AML-193 (cell line): ENCODE data around the gene OR13A1.
"Not testable (repeated sequence)": the region's sequence is repeated elsewhere in the genome, so short reads cannot be mapped to it uniquely, and the experiment has no call there.

ENCODE experiments used
- DNase-seq, 2 experiments: peaks; one replicate each; lab custom pipeline; 2025; lab: John Stamatoyannopoulos, UW

OR13A1 gene

GRCh38 chr10:45280113-45280760 lies 35.2 kb downstream of the OR13A1 start:
- DNase-seq, result no peak

GRCh38 chr10:45279682-45280081 lies 35.7 kb downstream of the OR13A1 start:
- no peak for DNase-seq

GRCh38 chr10:45278860-45279498 lies 36.4 kb downstream of the OR13A1 start:
- no peak for DNase-seq

GRCh38 chr10:45276146-45276545 lies 39.3 kb downstream of the OR13A1 start:
- DNase-seq, result not testable (repeated sequence)

- no peak for DNase-seq
Measured at GRCh38 chr10:45274364-45274763, 41.0 kb downstream of the OR13A1 start.

GRCh38 chr10:45267777-45268176 lies 47.6 kb downstream of the OR13A1 start:
- not testable (repeated sequence) for DNase-seq

GRCh38 chr10:45265996-45266395 lies 49.4 kb downstream of the OR13A1 start:
- no peak for DNase-seq

- no peak for DNase-seq
Measured at GRCh38 chr10:45261946-45262345, 53.5 kb downstream of the OR13A1 start.

- no peak for DNase-seq
Measured at GRCh38 chr10:45261243-45261775, 54.1 kb downstream of the OR13A1 start.

- DNase-seq, result not testable (repeated sequence)
Measured at GRCh38 chr10:45260635-45261034, 54.8 kb downstream of the OR13A1 start.

GRCh38 chr10:45259786-45260495 lies 55.5 kb downstream of the OR13A1 start:
- not testable (repeated sequence) for DNase-seq

GRCh38 chr10:45257600-45257999 lies 57.8 kb downstream of the OR13A1 start:
- DNase-seq, result no peak

- no peak for DNase-seq
Measured at GRCh38 chr10:45256246-45256645, 59.2 kb downstream of the OR13A1 start.

GRCh38 chr10:45255706-45256105 lies 59.7 kb downstream of the OR13A1 start:
- DNase-seq, result no peak

GRCh38 chr10:45254892-45255291 lies 60.5 kb downstream of the OR13A1 start:
- DNase-seq, result no peak

GRCh38 chr10:45253183-45253914 lies 62.1 kb downstream of the OR13A1 start:
- no peak for DNase-seq
